NCI-H146 (cell line): ENCODE measurements around the gene HJV.

Source experiments
- DNase-seq: peaks from one replicate; lab custom pipeline; 2025; lab: John Stamatoyannopoulos, UW

The HJV gene

GRCh38 chr1:145975216-145975615 lies 46.3 kb downstream of the HJV start:
- DNase-seq = no peak

GRCh38 chr1:145974721-145975120 lies 46.8 kb downstream of the HJV start:
- DNase-seq = no peak

GRCh38 chr1:145972580-145972979 lies 49.0 kb downstream of the HJV start:
- no peak for DNase-seq
